ENCODE results near the gene POM121L2.

GRCh38 chr6:27263886-27264285 lies 48.2 kb downstream of the POM121L2 start:
- TF ChIP-seq REST (IDR thresholded peaks at IDR 0.05): no peak
- no peak for TF ChIP-seq CTCF (IDR thresholded peaks at IDR 0.05; ENCODE audit: low read depth, low read length, missing input control)
- TF ChIP-seq ZBTB33 (IDR thresholded peaks at IDR 0.05): no peak
- TF ChIP-seq GABPA (IDR thresholded peaks at IDR 0.05 in 1 of 2, conservative IDR thresholded peaks at IDR 0.05 in 1 of 2): no peak
- TF ChIP-seq FOXA1 (IDR thresholded peaks at IDR 0.05): no peak
- TF ChIP-seq TAF1 (conservative IDR thresholded peaks at IDR 0.05): no peak
- TF ChIP-seq SP1 (IDR thresholded peaks at IDR 0.05): no peak
- no peak for TF ChIP-seq HNF4G (IDR thresholded peaks at IDR 0.05)
